Esophagus muscularis mucosa (tissue), 4 donors: ENCODE measurements around the gene DGCR8. TPM values are rescaled to one million over a fixed set of nuclear protein-coding genes. Genes with fewer than 3 reads are reported as not detected.

Source experiments
- DNase-seq: peaks from one replicate; pipeline ENCODE4 v3.0.0-alpha.2; 2017; ENCODE audit errors: extremely low spot score
- H3K27ac ChIP-seq, 4 donors: fragments of 200-600 bp; sonication (generic); replicated peaks in 1 of 4; 1 replicate in 3 of 4; 2 replicates in 1 of 4; pipeline ENCODE4 v1.5.1; 2016 to 2019; ENCODE audit warnings: mild to moderate bottlenecking in 1 of 4
- H3K27me3 ChIP-seq, 4 donors: fragments of 200-600 bp; sonication (generic); one replicate each; pipeline versions ENCODE4 v1.5.1 to v1.6.0; 2016 to 2019
- H3K36me3 ChIP-seq, 4 donors: fragments of 200-600 bp; sonication (generic); one replicate each; pipeline ENCODE4 v1.5.1; 2016 to 2019
- H3K4me1 ChIP-seq, 4 donors: fragments of 200-600 bp; sonication (generic); one replicate each; pipeline ENCODE4 v1.5.1; 2016 to 2019
- H3K4me3 ChIP-seq, 4 donors: fragments of 200-600 bp; sonication (generic); 1 replicate in 2 of 4; 2 replicates in 2 of 4; pipeline ENCODE4 v1.5.1; 2016 to 2019; ENCODE audit warnings: mild to moderate bottlenecking in 4 of 4, moderate library complexity in 1 of 4
- H3K9me3 ChIP-seq, 4 donors: fragments of 200-600 bp; sonication (generic); 1 replicate in 3 of 4; 2 replicates in 1 of 4; pipeline ENCODE4 v1.5.1; 2016 to 2019
- CTCF ChIP-seq, 3 experiments: fragments of 200-600 bp in 2 of 3; fragments of 450-650 bp in 1 of 3; sonication (generic) in 2 of 3; IDR thresholded peaks; one replicate each; pipeline ENCODE4 v1.5.1; 2017 to 2019; ENCODE audit warnings: antibody characterized with exemption in 3 of 3, mild to moderate bottlenecking in 2 of 3, moderate library complexity in 1 of 3
- EP300 ChIP-seq: sonication (generic); formaldehyde crosslinking; IDR thresholded peaks from one replicate; pipeline ENCODE4 v1.6.1; 2017; ENCODE audit warnings: antibody characterized with exemption
- POLR2A ChIP-seq: fragments of 450-650 bp; IDR thresholded peaks from one replicate; pipeline ENCODE4 v1.6.1; 2017; ENCODE audit warnings: antibody characterized with exemption, moderate library complexity, mild to moderate bottlenecking, low read depth
- POLR2AphosphoS5 ChIP-seq, 2 donors: sonication (generic); formaldehyde crosslinking; IDR thresholded peaks; one replicate each; pipeline ENCODE4 v1.6.1; 2017; ENCODE audit warnings: antibody characterized with exemption in 2 of 2
- WGBS: methylation state at CpG from one replicate; pipeline ENCODE4 v1.1.5; 2018; 5-methylcytosine and 5-hydroxymethylcytosine counted together
- intact Hi-C: fragments of 100-400 bp; cut with DNase I; formaldehyde crosslinking; loops from one replicate; pipeline ENCODE4 v1.15.1; 2023
- total RNA-seq, 4 donors: library from RNA; depleted of rRNA; stranded (reverse); fragments of >200 nt; gene quantifications; one replicate each; pipeline versions ENCODE4 v1.1.0 to v1.2.1, GENCODE V29; 2016

The DGCR8 gene
- total RNA-seq, 4 donors from 2014 or later, result 16.9 to 26.6 (median 19.6) TPM

GRCh38 chr22:20089977-20090729 is 10.1 kb downstream of the DGCR8 start:
- Histone ChIP-seq H3K27ac (no peak overlapping the region), H3K9me3 (no peaks in the 10 kb centered on the region), H3K36me3 (peaks cover 92 to 97% (median 96%) of the 10 kb centered on the region in 4 donors), H3K4me3 (no peak overlapping the region), H3K4me1 (peaks cover under 1 to 8% (median 4%) of the 10 kb centered on the region in 4 donors), H3K27me3 (no peaks in the 10 kb centered on the region)
- no peak for TF ChIP-seq CTCF (IDR thresholded peaks at IDR 0.05)
- no peak for TF ChIP-seq POLR2A
- TF ChIP-seq EP300, result no peak
- TF ChIP-seq POLR2AphosphoS5 (IDR thresholded peaks at IDR 0.05), result no peak
- WGBS, result 92% methylated on average over 11 of the region's 11 CpGs
- no peak for DNase-seq
- intact Hi-C loops, result no loop called here

GRCh38 chr22:20090730-20091240 is 10.7 kb downstream of the DGCR8 start:
- 88% methylated on average over 9 of the region's 9 CpGs for WGBS
- Histone ChIP-seq H3K4me1 (peaks cover 0 to 7% (median under 1%) of the 10 kb centered on the region in 4 donors), H3K27ac (no peak overlapping the region), H3K4me3 (no peak overlapping the region), H3K36me3 (peaks cover 98 to 100% (median 100%) of the 10 kb centered on the region in 4 donors), H3K9me3 (no peaks in the 10 kb centered on the region), H3K27me3 (no peaks in the 10 kb centered on the region)
- intact Hi-C loops, result no loop called here
- no peak for TF ChIP-seq POLR2AphosphoS5 (IDR thresholded peaks at IDR 0.05)
- TF ChIP-seq POLR2A, result no peak
- no peak for TF ChIP-seq CTCF (IDR thresholded peaks at IDR 0.05)
- TF ChIP-seq EP300, result no peak
- DNase-seq, result no peak

GRCh38 chr22:20091690-20092476 is 11.8 kb downstream of the DGCR8 start:
- Histone ChIP-seq H3K27ac (no peak overlapping the region), H3K36me3 (peaks cover 94 to 100% (median 100%) of the 10 kb centered on the region in 4 donors), H3K4me1 (peaks cover 0 to 7% (median 0%) of the 10 kb centered on the region in 4 donors), H3K27me3 (no peaks in the 10 kb centered on the region), H3K4me3 (no peak overlapping the region), H3K9me3 (no peaks in the 10 kb centered on the region)
- no peak for TF ChIP-seq EP300
- intact Hi-C loops, result no loop called here
- DNase-seq, result no peak
- WGBS, result 92% methylated on average over 16 of the region's 16 CpGs

GRCh38 chr22:20092477-20092854 is 12.4 kb downstream of the DGCR8 start:
- Histone ChIP-seq H3K36me3 (peaks cover 91 to 100% (median 100%) of the 10 kb centered on the region in 4 donors), H3K27ac (no peak overlapping the region), H3K9me3 (no peaks in the 10 kb centered on the region), H3K27me3 (no peaks in the 10 kb centered on the region), H3K4me3 (no peak overlapping the region), H3K4me1 (peaks cover 0 to 7% (median 0%) of the 10 kb centered on the region in 4 donors)
- no peak for DNase-seq
- 92% methylated on average over 11 of the region's 11 CpGs for WGBS
- intact Hi-C loops, result no loop called here
- no peak for TF ChIP-seq POLR2A
- no peak for TF ChIP-seq CTCF (IDR thresholded peaks at IDR 0.05)
- no peak for TF ChIP-seq EP300
- TF ChIP-seq POLR2AphosphoS5 (IDR thresholded peaks at IDR 0.05), result no peak
